Muscle of leg (tissue), 11 donors: ENCODE data around the gene JAGN1. TPM values are rescaled to one million over a fixed set of nuclear protein-coding genes. Genes with fewer than 3 reads are reported as not detected.
A peak's percentile ranks its signal among the peaks of the same experiment; 100 is the strongest.
"Not testable (repeated sequence)": the region's sequence is repeated elsewhere in the genome, so short reads cannot be mapped to it uniquely, and the experiment has no call there.

Source experiments
- DNase-seq: peaks from one replicate; pipeline ENCODE4 v3.0.0; 2013
- H3K27ac ChIP-seq: one replicate; pipeline ENCODE4 v1.5.1; 2013; ENCODE audit warnings: mild to moderate bottlenecking, low read length, control low read depth
- H3K27me3 ChIP-seq: one replicate; pipeline ENCODE4 v1.6.1; 2013; ENCODE audit warnings: low read length; ENCODE audit not compliant: control insufficient read depth, insufficient read depth
- H3K36me3 ChIP-seq: one replicate; pipeline ENCODE4 v1.6.1; 2013; ENCODE audit warnings: low read length; ENCODE audit not compliant: control insufficient read depth, insufficient read depth
- H3K4me1 ChIP-seq: one replicate; pipeline ENCODE4 v1.6.1; 2013; ENCODE audit warnings: low read length; ENCODE audit not compliant: control insufficient read depth, insufficient read depth
- H3K4me3 ChIP-seq: one replicate; pipeline ENCODE4 v1.5.1; 2013; ENCODE audit warnings: low read length, control low read depth
- H3K9me3 ChIP-seq: replicated peaks from 2 replicates; pipeline ENCODE4 v1.6.1; 2013; ENCODE audit warnings: low read depth, low read length; ENCODE audit not compliant: control insufficient read depth
- WGBS: methylation state at CpG from one replicate; pipeline ENCODE4 v1.1.5; 2013; ENCODE audit warnings: missing lambda C conversion rate; ENCODE audit not compliant: insufficient coverage; 5-methylcytosine and 5-hydroxymethylcytosine counted together
- polyA plus RNA-seq, 8 donors: library from polyadenylated mRNA; unstranded; fragments of 120-200 nt; gene quantifications; one replicate each; pipeline versions ENCODE4 v1.2.1 to v1.2.3, GENCODE V29; 2013; ENCODE audit warnings: inconsistent platforms in 1 of 8, low replicate concordance in 1 of 8; ENCODE audit not compliant: insufficient read length in 8 of 8, insufficient read depth in 1 of 8
- total RNA-seq: library from RNA; stranded (reverse); fragments of 120-200 nt; gene quantifications from one replicate; pipeline ENCODE4 v1.2.4, GENCODE V29; 2013

Gene JAGN1
- total and polyA plus RNA-seq, 9 donors = 19.7 to 33.3 (median 29.8) TPM

GRCh38 chr3:9851926-9852325 lies 38.5 kb upstream of the JAGN1 start:
- not testable (repeated sequence) for H3K36me3 ChIP-seq, H3K27ac ChIP-seq, H3K9me3 ChIP-seq, H3K4me1 ChIP-seq, H3K27me3 ChIP-seq, DNase-seq, H3K4me3 ChIP-seq
- 94% methylated on average over 3 of the region's 6 CpGs for WGBS

GRCh38 chr3:9852528-9852927 lies 37.9 kb upstream of the JAGN1 start:
- no peaks in the 10 kb centered on the region for H3K27me3 ChIP-seq
- no peaks in the 10 kb centered on the region for H3K4me1 ChIP-seq

GRCh38 chr3:9854291-9854940 lies 36.0 kb upstream of the JAGN1 start:
- not testable (repeated sequence) for H3K4me1 ChIP-seq, H3K27me3 ChIP-seq, H3K4me3 ChIP-seq, H3K36me3 ChIP-seq, H3K9me3 ChIP-seq, DNase-seq, H3K27ac ChIP-seq
- WGBS = 37% methylated on average over 3 of the region's 11 CpGs

More at GRCh38 chr3:9852528-9852927, 37.9 kb upstream of the JAGN1 start:
- Histone ChIP-seq H3K36me3 (no peaks in the 10 kb centered on the region), H3K9me3 (no peaks in the 10 kb centered on the region), H3K4me3 (no peak overlapping the region), H3K27ac (no peak overlapping the region)
- no peak for DNase-seq
- WGBS = no CpG with 5 or more reads among the region's 6 CpGs

- no peak for DNase-seq
- no peaks in the 10 kb centered on the region for H3K36me3 ChIP-seq
- WGBS = 100% methylated on average over 3 of the region's 3 CpGs
Observed at GRCh38 chr3:9855594-9855993, 34.8 kb upstream of the JAGN1 start.

GRCh38 chr3:9859530-9860025 lies 30.8 kb upstream of the JAGN1 start:
- 90% methylated on average over 10 of the region's 12 CpGs for WGBS
- no peak overlapping the region for H3K27ac ChIP-seq
- DNase-seq = no peak
- H3K27me3 ChIP-seq = no peaks in the 10 kb centered on the region
- H3K36me3 ChIP-seq = no peaks in the 10 kb centered on the region
- no peak overlapping the region for H3K4me3 ChIP-seq
- H3K9me3 ChIP-seq = no peaks in the 10 kb centered on the region
- H3K4me1 ChIP-seq = peaks cover 23% of the 10 kb centered on the region

More at GRCh38 chr3:9855594-9855993, 34.8 kb upstream of the JAGN1 start:
- no peaks in the 10 kb centered on the region for H3K9me3 ChIP-seq
- no peaks in the 10 kb centered on the region for H3K4me1 ChIP-seq
- H3K27ac ChIP-seq = no peak overlapping the region
- H3K27me3 ChIP-seq = no peaks in the 10 kb centered on the region
- no peak overlapping the region for H3K4me3 ChIP-seq

- no peaks in the 10 kb centered on the region for H3K36me3 ChIP-seq
- no peak for DNase-seq
- no peaks in the 10 kb centered on the region for H3K27me3 ChIP-seq
- WGBS = 100% methylated on average over 1 of the region's 4 CpGs
- no peaks in the 10 kb centered on the region for H3K9me3 ChIP-seq
- H3K4me1 ChIP-seq = peaks cover 31% of the 10 kb centered on the region
- H3K4me3 ChIP-seq = no peak overlapping the region
- no peak overlapping the region for H3K27ac ChIP-seq
Observed at GRCh38 chr3:9861201-9861600, 29.2 kb upstream of the JAGN1 start.

GRCh38 chr3:9861626-9862130 lies 28.7 kb upstream of the JAGN1 start:
- H3K27me3 ChIP-seq = no peaks in the 10 kb centered on the region
- no peak for DNase-seq
- H3K36me3 ChIP-seq = no peaks in the 10 kb centered on the region
- 69% methylated on average over 3 of the region's 5 CpGs for WGBS
- peaks cover 31% of the 10 kb centered on the region for H3K4me1 ChIP-seq
- no peak overlapping the region for H3K27ac ChIP-seq
- no peak overlapping the region for H3K4me3 ChIP-seq
- no peaks in the 10 kb centered on the region for H3K9me3 ChIP-seq

- WGBS = 11% methylated on average over 43 of the region's 45 CpGs
- H3K4me1 ChIP-seq = peaks cover 31% of the 10 kb centered on the region
- H3K27ac ChIP-seq = no peak overlapping the region
Observed at GRCh38 chr3:9862391-9863057, 27.9 kb upstream of the JAGN1 start.

GRCh38 chr3:9863058-9863772 lies 27.2 kb upstream of the JAGN1 start:
- H3K27me3 ChIP-seq = no peaks in the 10 kb centered on the region
- peak overlapping the region; percentile 42 for H3K27ac ChIP-seq
- H3K4me3 ChIP-seq = peak overlapping the region; percentile 22
- no peaks in the 10 kb centered on the region for H3K36me3 ChIP-seq
- WGBS = 61% methylated on average over 19 of the region's 22 CpGs
- H3K9me3 ChIP-seq = no peaks in the 10 kb centered on the region
- DNase-seq = no peak
- peaks cover 31% of the 10 kb centered on the region for H3K4me1 ChIP-seq

More at GRCh38 chr3:9862391-9863057, 27.9 kb upstream of the JAGN1 start:
- DNase-seq = peak; percentile 62
- Histone ChIP-seq H3K4me3 (peak overlapping the region; percentile 22), H3K36me3 (no peaks in the 10 kb centered on the region), H3K27me3 (no peaks in the 10 kb centered on the region), H3K9me3 (no peaks in the 10 kb centered on the region)
